Caco-2 (cell line): Measurements from ENCODE around the gene FMN1. TPM values are rescaled to one million over a fixed set of nuclear protein-coding genes. Genes with fewer than 3 reads are reported as not detected.

ENCODE experiments used
- BruUV-seq: library from RNA; stranded (reverse); fragments of 400-500 nt; replicated peaks from 2 replicates; lab custom pipeline; 2021; lab: Mats Ljungman, UMichigan
- CTCF ChIA-PET: fragments of 300-600 bp; sonication (Branson Sonifier 250); formaldehyde crosslinking; loops from one replicate; lab custom pipeline; 2022; ENCODE audit warnings: antibody characterized with exemption; lab: Charles Lee
- POLR2A ChIA-PET: fragments of 300-600 bp; sonication (Branson Sonifier 250); formaldehyde crosslinking; loops from one replicate; lab custom pipeline; 2022; ENCODE audit warnings: antibody characterized with exemption; lab: Charles Lee
- DNase-seq, 2 experiments: peaks; one replicate each; pipeline versions ENCODE4 v3.0.0 to v3.0.0-alpha.2; 2020 to 2022
- H3K27me3 ChIP-seq: replicated peaks from 2 replicates; pipeline ENCODE4 v1.6.0; 2011; ENCODE audit warnings: low read length; ENCODE audit not compliant: control insufficient read depth, insufficient read depth
- H3K36me3 ChIP-seq: 2 replicates; pipeline ENCODE4 v1.5.1; 2011; ENCODE audit warnings: low read length; ENCODE audit not compliant: control insufficient read depth, insufficient read depth
- H3K4me1 ChIP-seq: fragments of 250-450 bp; sonication (Bioruptor Pico); 2 replicates; pipeline ENCODE4 v1.5.1; 2020; ENCODE audit warnings: mild to moderate bottlenecking
- H3K4me3 ChIP-seq: 2 replicates; pipeline ENCODE4 v1.5.1; 2011; ENCODE audit warnings: low read depth, mild to moderate bottlenecking, control low read depth, low read length
- H3K9me3 ChIP-seq: fragments of 250-450 bp; sonication (Bioruptor Pico); 2 replicates; pipeline ENCODE4 v1.5.1; 2020; ENCODE audit warnings: mild to moderate bottlenecking, moderate library complexity
- H3K27ac Mint-ChIP-seq: one replicate; pipeline ENCODE4 v1.8.0; 2022; ENCODE audit warnings: mixed read lengths; ENCODE audit not compliant: unreplicated experiment
- H3K27me3 Mint-ChIP-seq: one replicate; pipeline ENCODE4 v1.8.0; 2022; ENCODE audit warnings: mixed read lengths; ENCODE audit not compliant: insufficient read depth, unreplicated experiment
- H3K36me3 Mint-ChIP-seq: one replicate; pipeline ENCODE4 v1.8.0; 2022; ENCODE audit warnings: mild to moderate bottlenecking, mixed read lengths; ENCODE audit not compliant: insufficient read depth, unreplicated experiment
- H3K4me1 Mint-ChIP-seq: one replicate; pipeline ENCODE4 v1.8.0; 2022; ENCODE audit warnings: low read depth, mixed read lengths; ENCODE audit not compliant: unreplicated experiment
- H3K4me3 Mint-ChIP-seq: one replicate; pipeline ENCODE4 v1.8.0; 2022; ENCODE audit warnings: mild to moderate bottlenecking, moderate library complexity, mixed read lengths; ENCODE audit not compliant: unreplicated experiment
- H3K9me3 Mint-ChIP-seq: one replicate; pipeline ENCODE4 v1.8.0; 2022; ENCODE audit warnings: mixed read lengths; ENCODE audit not compliant: unreplicated experiment
- intact Hi-C: fragments of 100-400 bp; cut with micrococcal nuclease; formaldehyde crosslinking; loops from one replicate; pipeline ENCODE4 v1.10.0; 2022; ENCODE audit not compliant: unreplicated experiment
- total RNA-seq: library from RNA; stranded (reverse); gene quantifications from 2 replicates; pipeline ENCODE4 v1.2.3, GENCODE V29; 2022
- TF ChIP-seq, protein P1 (sequence below), 2 experiments: fragments of 200-600 bp in 1 of 2; IDR thresholded peaks; 1 replicate in 1 of 2; 2 replicates in 1 of 2; pipeline versions ENCODE4 v1.5.1 to v1.8.0; 2011 to 2022; ENCODE audit warnings: antibody characterized with exemption in 1 of 2, control low read depth in 1 of 2, inconsistent platforms in 1 of 2, low read depth in 1 of 2, low read length in 1 of 2, mild to moderate bottlenecking in 1 of 2, moderate library complexity in 1 of 2; ENCODE audit not compliant: insufficient read depth in 1 of 2, severe bottlenecking in 1 of 2, unreplicated experiment in 1 of 2

The FMN1 gene
- total RNA-seq, 1 experiment from 2014 or later = 1.6 TPM

DNA sequence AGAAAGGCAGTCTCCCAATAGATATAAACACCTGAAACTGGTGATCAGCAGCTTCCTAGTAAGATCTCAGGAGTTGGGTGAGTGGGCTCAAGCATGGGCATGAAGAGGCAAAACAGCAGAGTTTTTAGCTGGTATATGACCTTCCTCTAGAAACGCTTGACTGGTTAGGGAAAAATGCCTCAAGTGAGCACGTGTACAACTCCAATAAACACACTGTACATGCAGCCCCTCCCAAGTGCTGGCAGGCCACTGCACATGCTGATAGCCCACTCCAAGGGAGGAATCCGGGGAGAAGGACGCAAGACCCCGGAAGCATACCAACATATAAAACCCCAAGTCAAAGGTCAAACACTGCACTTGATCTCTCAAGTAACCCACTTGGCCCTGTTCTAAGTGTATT, 143.0 kb downstream of the FMN1 start:
- H3K4me1 ChIP-seq = no peaks in the 10 kb centered on the region
- Mint-ChIP-seq H3K36me3 (no peaks in the 10 kb centered on the region), H3K27ac (no peak overlapping the region), H3K9me3 (peaks cover 42% of the 10 kb centered on the region), H3K4me3 (no peak overlapping the region), H3K27me3 (no peaks in the 10 kb centered on the region), H3K4me1 (no peaks in the 10 kb centered on the region)
- ChIA-PET POLR2A (no interaction called here), CTCF (no interaction called here)
- DNase-seq = no peak
- no peaks in the 10 kb centered on the region for H3K36me3 ChIP-seq
- no peak overlapping the region for H3K4me3 ChIP-seq
- intact Hi-C loops = no loop called here
- BruUV-seq = no TSS peak
- TF ChIP-seq, protein P1, sequence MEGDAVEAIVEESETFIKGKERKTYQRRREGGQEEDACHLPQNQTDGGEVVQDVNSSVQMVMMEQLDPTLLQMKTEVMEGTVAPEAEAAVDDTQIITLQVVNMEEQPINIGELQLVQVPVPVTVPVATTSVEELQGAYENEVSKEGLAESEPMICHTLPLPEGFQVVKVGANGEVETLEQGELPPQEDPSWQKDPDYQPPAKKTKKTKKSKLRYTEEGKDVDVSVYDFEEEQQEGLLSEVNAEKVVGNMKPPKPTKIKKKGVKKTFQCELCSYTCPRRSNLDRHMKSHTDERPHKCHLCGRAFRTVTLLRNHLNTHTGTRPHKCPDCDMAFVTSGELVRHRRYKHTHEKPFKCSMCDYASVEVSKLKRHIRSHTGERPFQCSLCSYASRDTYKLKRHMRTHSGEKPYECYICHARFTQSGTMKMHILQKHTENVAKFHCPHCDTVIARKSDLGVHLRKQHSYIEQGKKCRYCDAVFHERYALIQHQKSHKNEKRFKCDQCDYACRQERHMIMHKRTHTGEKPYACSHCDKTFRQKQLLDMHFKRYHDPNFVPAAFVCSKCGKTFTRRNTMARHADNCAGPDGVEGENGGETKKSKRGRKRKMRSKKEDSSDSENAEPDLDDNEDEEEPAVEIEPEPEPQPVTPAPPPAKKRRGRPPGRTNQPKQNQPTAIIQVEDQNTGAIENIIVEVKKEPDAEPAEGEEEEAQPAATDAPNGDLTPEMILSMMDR (IDR thresholded peaks at IDR 0.05; ENCODE audit: insufficient read depth in 1 of 2, low read depth in 1 of 2, low read length in 1 of 2, severe bottlenecking in 1 of 2, unreplicated experiment in 1 of 2) = no peak
- no peaks in the 10 kb centered on the region for H3K27me3 ChIP-seq
- peaks cover 28% of the 10 kb centered on the region for H3K9me3 ChIP-seq

DNA sequence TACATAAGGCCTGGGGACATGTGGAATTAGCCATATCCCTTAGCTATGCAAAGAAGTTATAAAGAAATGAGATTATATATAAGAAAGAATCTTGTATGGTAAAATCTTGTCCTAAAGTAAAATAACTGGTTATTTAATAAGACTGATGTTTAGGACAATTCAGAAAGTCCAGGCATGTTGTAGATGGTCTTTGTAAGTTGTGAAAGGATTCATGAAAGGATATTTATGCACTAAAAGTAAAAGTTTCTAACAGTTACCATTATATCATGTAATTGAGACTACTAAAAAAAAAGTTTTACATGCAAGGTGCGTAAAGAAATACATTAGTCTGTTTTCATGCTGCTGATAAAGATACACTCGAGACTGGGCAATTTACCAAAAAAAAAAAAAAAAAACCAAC, 146.3 kb downstream of the FMN1 start:
- no peak for DNase-seq
- H3K36me3 ChIP-seq = no peaks in the 10 kb centered on the region; the same call in 1 of the 2 replicates
- H3K27me3 ChIP-seq = no peaks in the 10 kb centered on the region
- H3K36me3 Mint-ChIP-seq = no peaks in the 10 kb centered on the region
- TF ChIP-seq, protein P1 (IDR thresholded peaks at IDR 0.05; ENCODE audit: insufficient read depth in 1 of 2, low read depth in 1 of 2, low read length in 1 of 2, severe bottlenecking in 1 of 2, unreplicated experiment in 1 of 2) = no peak
- no peaks in the 10 kb centered on the region for H3K27me3 Mint-ChIP-seq
- no peak overlapping the region for H3K4me3 ChIP-seq
- H3K9me3 Mint-ChIP-seq = peaks cover 45% of the 10 kb centered on the region
- no peaks in the 10 kb centered on the region for H3K4me1 ChIP-seq
- intact Hi-C loops = no loop called here
- H3K9me3 ChIP-seq = peaks cover 28% of the 10 kb centered on the region
- H3K4me3 Mint-ChIP-seq = no peak overlapping the region
- no peak overlapping the region for H3K27ac Mint-ChIP-seq
- no TSS peak for BruUV-seq
- no peaks in the 10 kb centered on the region for H3K4me1 Mint-ChIP-seq
- POLR2A ChIA-PET = no interaction called here
- CTCF ChIA-PET = no interaction called here

DNA sequence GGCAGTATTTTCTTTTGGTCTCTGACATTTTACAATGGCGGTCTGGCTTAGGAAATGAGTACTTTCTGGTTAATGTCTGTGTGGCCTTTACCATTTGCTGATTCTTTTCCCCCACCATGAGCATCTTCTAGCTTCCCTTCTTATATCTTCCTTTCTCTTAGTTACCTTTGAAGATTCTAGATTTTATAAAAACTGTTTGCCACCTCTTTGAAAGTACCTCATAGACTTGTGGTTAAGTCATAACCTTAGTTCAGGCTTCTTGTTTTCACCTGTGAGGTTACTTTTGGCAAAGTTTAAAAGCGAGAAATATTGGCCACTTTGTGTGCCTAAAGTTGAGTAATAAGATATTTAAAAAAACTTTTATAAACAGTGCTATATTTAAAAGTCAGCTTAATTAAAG, 147.4 kb downstream of the FMN1 start:
- no peaks in the 10 kb centered on the region for H3K27me3 Mint-ChIP-seq
- H3K27me3 ChIP-seq = no peaks in the 10 kb centered on the region
- TF ChIP-seq, protein P1 (IDR thresholded peaks at IDR 0.05; ENCODE audit: insufficient read depth in 1 of 2, low read depth in 1 of 2, low read length in 1 of 2, severe bottlenecking in 1 of 2, unreplicated experiment in 1 of 2) = no peak
- no peak overlapping the region for H3K4me3 Mint-ChIP-seq
- H3K36me3 Mint-ChIP-seq = no peaks in the 10 kb centered on the region
- no peak overlapping the region for H3K27ac Mint-ChIP-seq
- BruUV-seq = no TSS peak
- no peaks in the 10 kb centered on the region; the same call in 1 of the 2 replicates for H3K36me3 ChIP-seq
- H3K4me1 ChIP-seq = no peaks in the 10 kb centered on the region
- no peak overlapping the region for H3K4me3 ChIP-seq
- ChIA-PET POLR2A (no interaction called here), CTCF (no interaction called here)
- intact Hi-C loops = no loop called here
- H3K9me3 ChIP-seq = peaks cover 28% of the 10 kb centered on the region
- H3K4me1 Mint-ChIP-seq = no peaks in the 10 kb centered on the region
- peaks cover 57% of the 10 kb centered on the region for H3K9me3 Mint-ChIP-seq
- DNase-seq = no peak
